Stimulated activated CD4-positive, alpha-beta T cell treated with anti-CD3 and anti-CD28 coated beads, Interleukin-1b, Interleukin-23, amount 100 ng/mL, for 24 hours (primary cell): Measurements from ENCODE around the gene HMHB1.
"Not testable (repeated sequence)": the region's sequence is repeated elsewhere in the genome, so short reads cannot be mapped to it uniquely, and the experiment has no call there.

Experiments
- DNase-seq, 4 experiments: peaks; one replicate each; pipeline ENCODE4 v3.0.0-alpha.2; 2020; ENCODE audit warnings: low read depth in 4 of 4, low spot score in 1 of 4

Gene HMHB1

DNA sequence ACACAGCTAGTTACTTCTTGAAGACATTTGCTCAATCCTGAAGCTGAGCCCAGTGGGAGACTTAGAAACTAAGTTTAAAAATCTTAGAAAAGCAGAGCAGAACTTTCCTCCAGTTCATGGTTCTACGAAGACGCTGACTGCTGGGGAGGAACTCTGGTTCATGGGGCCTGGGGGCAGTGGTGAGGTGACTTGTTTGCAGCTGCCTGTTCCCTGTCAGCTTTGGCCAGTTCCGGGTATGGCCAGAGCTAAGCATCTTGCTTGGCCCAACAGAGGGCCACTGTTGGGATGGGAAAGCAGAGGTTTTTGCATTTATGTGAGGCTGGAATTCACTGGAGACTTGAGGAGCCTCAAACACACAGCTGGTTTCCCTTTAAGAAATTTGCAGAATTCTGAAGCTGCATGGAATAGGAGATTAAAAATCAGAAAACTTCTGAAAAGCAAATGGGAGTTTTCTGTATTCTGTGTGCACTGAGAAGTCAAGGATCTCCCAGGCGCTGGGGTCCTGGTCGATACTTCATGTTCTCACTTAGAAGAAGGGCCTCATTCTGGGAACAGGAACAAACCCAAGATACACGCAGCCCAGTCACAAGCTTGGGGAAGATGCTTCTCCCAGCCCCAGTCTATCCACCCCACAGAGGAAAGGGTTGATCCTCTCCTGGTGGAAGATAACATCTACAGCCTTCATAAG lies 10.6 kb upstream of the HMHB1 start:
- DNase-seq: no peak

DNA sequence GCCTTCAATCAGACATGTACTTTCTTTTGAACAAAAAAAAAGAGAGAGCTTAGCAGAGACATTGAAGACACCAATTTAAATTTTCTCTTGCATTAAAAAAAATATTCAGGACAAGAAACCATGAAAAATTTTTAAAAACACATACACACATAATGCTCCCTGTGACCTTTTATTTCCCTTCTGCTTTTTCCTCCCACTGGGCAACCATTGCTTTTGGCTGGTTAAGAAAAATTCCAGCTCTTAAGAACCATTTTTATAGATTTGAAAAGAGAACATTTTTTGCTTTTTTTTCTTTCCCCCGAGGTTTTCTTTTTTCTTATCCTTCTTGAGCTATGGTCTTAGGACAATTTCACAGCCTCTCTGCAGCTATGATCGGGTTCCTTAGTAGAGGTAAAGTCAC lies 6.1 kb upstream of the HMHB1 start:
- no peak for DNase-seq

DNA sequence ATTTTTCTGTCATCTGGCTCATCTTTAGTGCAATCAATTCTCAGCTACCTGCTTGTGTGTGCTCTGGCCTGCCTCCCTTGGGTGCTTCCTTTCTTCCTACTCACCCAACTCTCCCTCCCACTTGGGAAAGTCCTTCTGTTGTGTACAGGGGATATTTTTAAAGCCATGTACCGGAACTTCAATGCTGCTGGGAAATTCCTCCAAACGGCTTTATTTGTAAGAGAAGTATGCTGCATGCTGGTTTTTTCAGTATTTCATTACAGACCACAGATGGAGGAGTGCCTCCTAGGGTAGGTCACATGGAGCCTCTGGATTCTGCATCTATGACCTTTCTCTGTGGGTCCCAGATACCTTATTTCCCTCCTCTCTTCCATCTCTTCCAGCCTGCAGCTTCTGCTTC lies 5.4 kb upstream of the HMHB1 start:
- no peak for DNase-seq

DNA sequence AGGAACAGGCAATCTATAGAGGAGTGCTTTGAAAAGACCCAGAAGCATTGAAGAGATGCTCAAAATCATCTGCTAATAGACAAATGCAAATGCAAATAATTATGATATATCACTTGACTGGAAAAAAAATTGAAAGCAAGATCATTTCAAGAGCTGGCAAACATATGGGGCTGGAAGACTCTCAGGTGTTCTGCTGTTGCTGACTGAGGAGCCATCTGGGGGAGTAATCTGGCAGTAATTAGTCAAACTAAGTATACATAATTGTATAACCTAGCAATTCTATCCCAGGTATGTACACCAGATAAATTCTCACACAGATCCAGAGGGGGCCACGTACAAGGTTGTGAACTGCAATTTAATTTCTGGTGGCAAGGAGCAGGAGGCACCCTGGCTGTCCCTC lies 4.6 kb upstream of the HMHB1 start:
- DNase-seq: no peak

DNA sequence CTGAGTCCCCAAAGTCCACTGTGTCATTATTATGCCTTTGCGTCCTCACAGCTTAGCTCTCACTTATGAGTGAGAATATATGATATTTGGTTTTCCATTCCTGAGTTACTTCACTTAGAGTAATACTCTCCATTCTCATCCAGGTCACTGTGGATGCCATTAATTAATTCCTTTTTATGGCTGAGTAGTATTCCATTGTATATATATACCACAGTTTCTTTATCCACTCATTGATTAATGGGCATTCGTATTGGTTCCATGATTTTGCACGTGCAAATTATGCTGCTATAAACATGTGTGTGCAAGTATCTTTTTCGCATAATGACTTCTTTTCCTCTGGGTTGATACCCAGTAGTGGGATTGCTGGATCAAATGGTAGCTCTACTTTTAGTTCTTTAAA lies 4.4 kb downstream of the HMHB1 start:
- DNase-seq: not testable (repeated sequence)

DNA sequence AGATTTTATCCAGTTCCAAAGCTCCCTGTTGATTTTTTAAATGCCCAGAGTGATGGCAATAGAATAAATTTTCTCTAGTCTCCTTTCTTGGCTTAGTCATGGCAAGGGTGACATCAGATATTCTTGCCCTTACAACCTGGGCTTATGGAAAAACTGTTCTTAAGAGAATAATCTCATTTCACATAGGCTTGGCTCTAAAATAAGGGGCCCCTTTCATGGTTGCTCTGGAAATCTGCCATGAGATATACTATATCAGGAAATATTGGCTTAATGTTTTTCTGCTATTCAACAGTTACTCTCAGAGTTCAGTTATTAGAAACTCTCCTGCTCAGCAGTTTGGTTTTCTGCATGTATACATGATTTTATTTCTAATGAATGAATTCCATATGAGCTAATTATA lies 7.8 kb downstream of the HMHB1 start:
- no peak for DNase-seq

DNA sequence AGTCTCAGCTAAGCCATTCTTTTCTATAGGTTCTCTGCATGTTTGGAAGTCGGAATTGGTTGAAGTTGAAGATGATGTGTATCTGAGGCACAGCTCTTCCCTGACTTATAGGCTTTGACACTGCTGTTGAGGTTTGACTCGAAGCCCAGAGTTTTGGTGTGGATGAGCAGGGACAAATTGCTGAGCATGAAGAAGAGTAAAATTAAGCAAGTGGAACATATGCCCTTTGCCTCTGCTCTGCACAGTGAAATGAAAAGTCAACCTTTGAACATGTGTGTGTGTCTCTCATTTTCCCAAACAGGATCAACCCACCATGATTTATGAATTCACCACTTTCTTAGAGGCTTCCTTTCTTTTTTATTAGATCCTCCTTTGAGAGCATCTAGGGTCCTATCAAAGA lies 8.5 kb downstream of the HMHB1 start:
- DNase-seq: no peak

DNA sequence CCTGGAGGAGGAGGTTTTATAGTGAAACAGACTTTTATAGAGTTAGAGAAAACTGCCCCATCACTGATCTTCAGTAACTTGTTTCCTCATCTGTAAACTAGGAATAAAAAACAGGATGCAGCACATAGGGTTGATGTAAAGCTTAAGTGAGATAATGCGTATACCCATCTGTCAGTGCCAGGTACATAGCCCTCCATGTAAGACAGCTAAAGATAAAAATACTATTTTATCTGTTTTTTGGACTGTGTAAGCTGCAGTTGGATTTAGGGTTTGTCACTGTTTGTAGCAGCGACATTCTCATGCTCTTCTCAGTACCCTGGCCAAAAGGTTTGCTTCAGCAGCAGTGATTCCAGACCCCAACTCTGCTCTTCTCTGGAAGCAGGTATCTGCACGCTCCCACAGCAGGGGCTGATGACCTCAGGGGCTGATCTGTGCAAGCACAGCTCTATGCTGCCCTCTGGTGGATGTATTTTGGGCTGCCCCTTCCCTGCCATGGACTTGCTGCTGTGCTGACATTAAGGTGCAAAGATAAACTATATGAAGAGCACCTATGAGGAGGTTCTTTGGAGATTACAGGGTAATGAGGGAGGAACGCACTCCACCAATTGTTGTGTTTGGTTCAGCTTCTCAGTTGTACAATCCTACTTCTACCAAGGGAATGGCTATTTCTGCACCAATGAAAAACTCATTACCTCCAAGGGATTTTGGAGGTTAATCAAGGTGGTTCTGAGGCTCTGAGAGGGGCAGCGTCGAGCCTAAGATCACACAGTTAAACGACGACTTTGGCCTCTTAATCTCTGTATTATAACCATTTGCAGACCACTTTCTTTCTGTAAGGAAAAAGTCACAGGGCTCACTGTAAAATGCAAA lies 13.1 kb downstream of the HMHB1 start:
- peak; percentile 66 to 88 (median 78) for DNase-seq

DNA sequence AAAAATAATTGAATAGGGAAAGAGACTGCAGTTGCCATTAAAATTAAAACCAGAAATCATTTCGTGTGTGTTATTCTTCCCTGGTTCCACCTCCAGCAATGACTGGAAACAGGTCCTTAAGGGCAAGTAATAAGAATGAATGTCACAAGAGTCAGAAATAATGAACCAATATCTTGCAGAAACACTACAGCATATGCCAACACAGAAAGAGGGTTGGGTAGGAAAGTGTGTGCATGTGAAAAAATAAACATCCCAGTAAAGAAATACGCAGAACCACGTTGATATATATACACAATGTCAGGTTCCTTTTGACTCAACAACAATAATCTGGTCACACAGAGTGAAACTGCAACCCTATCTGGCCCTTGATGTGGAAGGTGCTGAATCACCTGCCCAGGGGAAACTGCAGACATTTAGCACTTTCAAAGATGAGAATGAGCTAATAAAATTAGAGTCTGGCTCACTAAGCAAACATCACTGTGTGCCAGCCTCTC lies 15.0 kb downstream of the HMHB1 start:
- DNase-seq: peak in 1 of 4 experiments; percentile 2

DNA sequence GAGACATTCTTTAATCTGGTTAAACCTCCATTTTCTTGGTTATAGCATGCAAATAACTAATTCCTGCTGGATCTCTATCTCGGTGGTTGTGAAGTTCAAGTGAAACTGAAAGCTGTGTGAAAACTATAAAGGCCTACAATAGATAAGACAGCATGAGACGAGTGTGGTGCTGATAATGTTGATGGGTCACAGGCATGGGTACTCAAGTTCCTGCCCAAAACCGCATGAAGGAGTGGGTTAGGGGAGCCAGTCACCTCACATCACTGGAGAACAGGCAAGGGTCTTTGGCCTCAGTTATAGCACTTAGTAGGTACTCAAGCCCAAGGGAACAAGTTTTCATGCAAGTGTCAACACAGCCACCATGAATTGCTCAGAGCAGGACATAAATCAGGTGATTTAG lies 16.7 kb downstream of the HMHB1 start:
- DNase-seq: no peak

DNA sequence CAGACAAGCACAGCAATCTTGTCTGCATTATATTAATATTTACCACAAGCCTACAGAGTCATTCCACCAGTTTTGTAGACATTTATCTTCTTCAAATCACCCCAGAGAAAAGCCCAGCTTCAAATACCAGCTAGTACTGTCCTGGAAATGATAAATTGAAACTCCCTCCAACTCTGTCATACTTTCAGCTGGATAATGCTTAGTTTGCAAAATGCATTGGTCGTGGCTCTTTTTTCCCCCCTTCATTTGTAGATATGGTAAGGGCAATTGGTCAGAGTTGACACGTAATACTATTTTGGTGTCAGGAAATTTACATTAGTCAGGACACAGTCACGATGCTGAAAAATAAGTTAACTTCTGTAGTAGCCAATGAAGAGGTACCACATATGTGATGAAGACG lies 21.2 kb downstream of the HMHB1 start:
- DNase-seq: no peak

DNA sequence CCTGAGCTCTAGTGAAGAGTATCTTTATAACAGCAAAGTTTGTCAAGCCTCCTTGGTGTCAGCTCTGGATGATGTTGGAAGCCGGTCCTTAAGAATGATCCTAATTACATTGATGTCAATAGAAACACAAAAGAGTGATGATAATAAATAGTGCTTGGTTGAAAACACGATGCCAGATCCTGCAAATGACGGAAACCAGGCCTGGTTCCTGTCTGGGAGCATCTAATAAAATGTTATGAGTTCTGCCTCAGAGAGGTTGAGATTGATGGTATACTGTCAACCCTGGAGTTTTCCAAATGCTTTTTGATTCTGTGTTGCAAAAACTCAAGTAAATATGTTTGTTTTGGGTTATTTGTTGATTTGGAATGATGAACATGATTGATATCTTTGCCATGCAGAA lies 23.3 kb downstream of the HMHB1 start:
- DNase-seq: no peak

DNA sequence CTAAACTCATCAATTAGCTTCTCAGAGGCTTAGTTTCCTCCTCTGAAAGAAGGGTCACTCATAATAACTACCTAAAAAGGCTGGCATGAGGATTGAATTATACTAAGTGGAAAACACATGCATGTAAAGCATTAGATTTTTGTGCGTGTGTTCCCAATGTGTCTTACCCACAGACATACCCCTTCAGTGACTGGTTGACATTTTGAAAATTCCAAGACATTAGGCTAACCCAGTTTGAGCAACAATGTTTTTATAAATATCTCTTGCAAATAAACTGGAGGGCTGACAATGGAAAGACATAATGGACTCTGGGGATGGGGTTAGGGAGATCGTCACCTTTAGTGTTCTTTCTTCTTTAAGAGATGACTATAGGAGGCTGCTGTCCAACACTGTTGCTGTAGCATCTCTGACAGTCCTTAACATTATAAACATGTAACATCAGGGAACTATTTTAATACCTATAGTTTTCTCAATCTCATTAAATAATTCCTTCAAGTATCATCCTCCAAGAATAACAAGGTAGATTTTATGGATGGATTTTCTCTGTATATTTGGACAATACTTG lies 24.3 kb downstream of the HMHB1 start:
- no peak for DNase-seq

DNA sequence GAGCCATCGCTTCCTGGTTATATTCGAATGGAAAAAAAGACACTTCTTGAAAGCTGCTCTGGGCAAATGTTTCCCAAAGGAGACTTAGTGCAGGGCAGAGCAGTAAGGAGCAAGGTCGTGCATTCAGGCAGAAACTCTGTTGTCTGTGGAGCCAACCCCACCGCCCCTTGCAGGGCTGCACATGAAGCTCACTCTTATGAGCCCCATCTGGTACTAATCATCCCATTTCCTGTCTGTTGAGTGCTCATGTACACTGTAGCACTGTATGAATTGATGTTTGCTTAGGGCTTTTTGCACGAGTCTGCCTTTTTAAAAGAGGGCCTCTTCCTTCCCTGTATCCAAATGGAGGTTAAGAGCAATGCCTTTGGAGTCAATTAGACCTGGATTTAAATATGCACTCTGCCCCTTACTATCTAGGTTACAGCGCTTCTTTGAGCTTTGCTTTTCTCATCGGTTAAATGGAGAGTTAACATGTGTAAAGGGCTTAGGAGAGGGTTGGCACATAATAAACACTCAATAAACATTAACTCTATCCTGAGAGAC lies 25.4 kb downstream of the HMHB1 start:
- no peak for DNase-seq

DNA sequence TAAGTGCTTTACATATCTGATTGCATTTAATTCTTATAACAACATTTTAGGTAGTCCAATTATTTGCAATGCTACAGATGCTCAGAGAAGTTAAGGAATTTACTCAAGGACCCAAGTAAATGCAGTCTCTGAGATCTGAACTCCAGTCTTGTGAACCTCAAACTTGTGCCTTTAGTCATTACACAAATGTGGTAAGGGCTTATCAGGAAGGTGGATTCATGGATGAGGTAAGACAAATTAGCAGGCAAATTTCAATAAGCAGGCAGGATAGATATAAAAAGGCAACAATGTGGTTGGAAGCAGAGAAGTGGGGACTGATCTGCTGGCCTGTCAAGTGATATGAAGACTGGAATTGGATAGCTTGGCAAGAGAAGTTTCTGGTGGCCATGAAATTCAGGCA lies 29.5 kb downstream of the HMHB1 start:
- DNase-seq: no peak

DNA sequence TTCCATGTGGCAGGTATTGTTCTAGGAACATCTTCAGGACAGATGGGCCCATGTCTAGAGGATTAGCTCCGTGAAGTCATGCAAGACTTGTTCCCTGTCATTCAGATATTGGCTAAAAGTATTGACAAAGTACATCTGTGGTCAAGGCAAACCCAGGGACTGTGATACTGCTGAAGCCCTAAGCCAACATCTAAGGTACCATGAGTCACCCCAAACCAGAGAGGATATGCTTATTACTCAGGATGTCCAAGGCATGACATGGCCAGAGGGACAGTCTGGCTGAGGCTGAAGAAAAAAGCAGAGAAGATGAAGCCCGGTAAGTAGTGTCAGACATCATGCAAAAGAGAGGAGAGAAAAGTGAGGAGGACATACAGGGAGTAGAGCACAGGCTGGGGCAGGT lies 31.0 kb downstream of the HMHB1 start:
- DNase-seq: no peak

DNA sequence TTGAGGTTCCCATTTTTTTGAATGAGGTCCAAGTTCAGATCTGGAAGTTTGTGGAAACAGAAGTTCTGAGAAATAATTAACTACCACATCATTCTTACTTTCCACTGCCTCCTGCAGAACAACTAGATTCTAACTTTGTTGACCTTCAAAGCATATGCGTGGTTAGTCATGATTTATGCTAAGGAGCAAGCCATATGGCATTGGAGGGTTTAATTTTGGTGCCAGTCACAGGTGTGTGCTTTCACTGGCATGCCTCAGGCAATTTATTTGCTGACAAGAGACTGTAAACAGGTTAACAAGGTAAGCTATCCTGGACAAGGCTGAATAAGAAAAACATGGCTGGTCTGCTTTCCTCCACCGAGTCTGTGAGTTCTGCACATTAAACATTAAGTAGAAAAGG lies 31.5 kb downstream of the HMHB1 start:
- DNase-seq: no peak

DNA sequence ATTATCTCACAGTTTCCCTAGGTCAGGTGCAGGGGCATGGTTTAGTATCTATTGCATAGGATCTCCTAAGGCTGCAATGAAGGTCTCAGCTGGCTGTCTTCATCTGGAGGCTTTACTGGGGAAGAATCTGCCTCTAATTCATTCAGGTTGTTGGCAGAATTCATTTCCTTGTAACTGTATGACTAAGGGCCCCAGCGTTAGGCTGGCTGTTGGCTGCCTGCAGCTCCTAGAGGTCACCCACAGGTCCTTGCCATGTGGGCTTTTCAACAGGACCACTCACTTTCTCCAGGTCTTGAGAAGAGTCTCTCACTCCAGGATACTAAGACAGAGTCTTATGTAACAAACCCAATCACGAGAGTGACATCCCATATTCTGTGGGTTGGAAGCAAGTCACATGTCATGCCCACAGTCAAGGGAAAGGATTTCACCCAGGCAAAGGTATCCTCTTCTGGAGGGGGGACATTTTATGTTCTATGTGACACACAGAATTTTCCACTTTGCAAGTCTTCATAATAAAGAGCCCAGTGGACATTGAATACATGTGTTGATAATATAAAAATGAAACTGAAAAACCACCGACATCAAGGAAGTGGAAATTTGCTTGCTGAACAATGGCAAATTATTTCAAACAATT lies 38.2 kb downstream of the HMHB1 start:
- DNase-seq: no peak

DNA sequence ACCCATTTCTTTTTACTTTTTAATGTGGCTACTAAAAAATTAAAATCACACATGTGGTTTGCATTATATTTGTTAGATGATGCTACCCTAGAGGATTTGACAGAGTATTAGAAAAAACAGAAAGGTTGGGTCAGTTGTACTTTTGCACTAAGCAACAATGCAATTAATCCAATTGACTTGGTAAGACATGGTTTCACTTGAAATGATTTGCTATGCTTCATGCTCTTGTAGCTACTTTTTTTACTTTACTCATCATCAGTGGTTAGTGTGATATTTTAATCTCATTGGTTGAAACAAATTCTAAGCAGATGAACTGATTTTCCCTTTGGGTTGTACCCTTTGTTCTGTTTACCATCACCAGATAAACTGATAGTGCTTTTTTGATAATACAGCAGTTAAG lies 39.4 kb downstream of the HMHB1 start:
- no peak for DNase-seq

DNA sequence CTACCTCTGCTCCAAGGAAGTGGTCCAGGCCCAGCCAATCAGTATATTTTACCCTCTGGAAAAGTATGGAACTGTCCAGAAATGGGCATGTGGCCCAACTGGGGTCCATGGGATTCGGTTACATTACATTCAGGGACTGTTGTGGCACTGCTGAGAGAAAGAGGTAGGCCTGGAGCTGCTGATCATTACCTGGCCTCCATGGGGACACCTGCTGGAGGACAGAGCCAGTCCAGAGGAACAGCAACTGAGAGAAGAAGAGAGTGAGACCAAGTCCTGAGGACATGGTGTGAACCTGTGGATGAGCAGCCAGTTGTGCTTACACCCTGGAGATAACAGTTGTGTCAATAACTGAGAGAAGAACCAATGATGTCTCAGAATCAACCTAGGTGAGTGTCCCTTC lies 48.2 kb downstream of the HMHB1 start:
- DNase-seq: no peak

DNA sequence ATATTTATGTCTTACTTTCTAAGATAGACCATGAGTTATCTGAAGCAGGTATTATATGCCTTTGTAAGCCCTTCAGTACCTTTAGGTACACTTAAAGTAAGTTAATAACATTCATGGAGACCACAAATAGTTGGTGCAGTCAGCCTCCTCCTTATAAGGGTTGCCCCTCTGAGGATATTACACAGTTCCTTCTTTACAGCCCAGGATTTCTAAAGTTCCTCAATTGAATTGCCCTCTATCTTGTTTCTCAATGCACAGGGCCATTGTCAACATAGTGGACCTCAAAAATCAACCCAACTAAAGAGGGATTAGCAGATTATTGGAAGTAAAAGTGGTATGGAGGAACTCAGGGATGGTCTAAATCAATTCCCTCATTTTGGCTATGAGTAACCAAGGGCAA lies 50.3 kb downstream of the HMHB1 start:
- DNase-seq: no peak
